Skeletal muscle cell (primary cell): ENCODE results near the gene SLC17A1.
"Not testable (repeated sequence)": the region's sequence is repeated elsewhere in the genome, so short reads cannot be mapped to it uniquely, and the experiment has no call there.

Experiments used
- DNase-seq: peaks from one replicate; pipeline ENCODE4 v3.0.0-alpha.2; 2010; ENCODE audit warnings: low read depth
- H3K4me3 ChIP-seq: 2 replicates; pipeline ENCODE4 v1.5.1; 2011; ENCODE audit warnings: low read depth, mild to moderate bottlenecking, control low read depth, low read length, moderate library complexity

Gene SLC17A1

GRCh38 chr6:25768566-25768965 is 63.3 kb downstream of the SLC17A1 start:
- no peak overlapping the region for H3K4me3 ChIP-seq
- no peak for DNase-seq

GRCh38 chr6:25764611-25765010 is 67.2 kb downstream of the SLC17A1 start:
- DNase-seq = no peak
- H3K4me3 ChIP-seq = no peak overlapping the region

GRCh38 chr6:25757936-25758642 is 73.8 kb downstream of the SLC17A1 start:
- no peak for DNase-seq
- H3K4me3 ChIP-seq = no peak overlapping the region

- no peak for DNase-seq
- no peak overlapping the region for H3K4me3 ChIP-seq
These were observed 75.2 kb downstream of the SLC17A1 start for GRCh38 chr6:25756382-25757363.

- no peak overlapping the region for H3K4me3 ChIP-seq
- DNase-seq = no peak
These were observed 76.4 kb downstream of the SLC17A1 start for GRCh38 chr6:25755483-25755882.

GRCh38 chr6:25754535-25754934 is 77.3 kb downstream of the SLC17A1 start, which contains the start of gene SLC17A4:
Gene SLC17A4 (plus strand): TSS chr6:25754742. CDS start chr6:25761963, 7,221 bp downstream.
- no peak within 1 kb of the TSS for H3K4me3 ChIP-seq
- DNase-seq = no peak

- DNase-seq = no peak
- H3K4me3 ChIP-seq = no peak overlapping the region
These were observed 78.8 kb downstream of the SLC17A1 start for GRCh38 chr6:25753079-25753478.

GRCh38 chr6:25750906-25751305 is 80.9 kb downstream of the SLC17A1 start:
- H3K4me3 ChIP-seq = no peak overlapping the region
- DNase-seq = no peak

GRCh38 chr6:25749837-25750236 is 82.0 kb downstream of the SLC17A1 start:
- DNase-seq = no peak
- no peak overlapping the region for H3K4me3 ChIP-seq

- not testable (repeated sequence) for H3K4me3 ChIP-seq, DNase-seq
These were observed 83.0 kb downstream of the SLC17A1 start for GRCh38 chr6:25748601-25749517.

- no peak overlapping the region for H3K4me3 ChIP-seq
These were observed 83.8 kb downstream of the SLC17A1 start for GRCh38 chr6:25748049-25748448.

GRCh38 chr6:25747477-25747876 is 84.4 kb downstream of the SLC17A1 start:
- no peak for DNase-seq
- no peak overlapping the region for H3K4me3 ChIP-seq

More at GRCh38 chr6:25748049-25748448, 83.8 kb downstream of the SLC17A1 start:
- DNase-seq = no peak

- DNase-seq = no peak
- no peak overlapping the region for H3K4me3 ChIP-seq
These were observed 84.9 kb downstream of the SLC17A1 start for GRCh38 chr6:25746968-25747367.

GRCh38 chr6:25745836-25746235 is 86.0 kb downstream of the SLC17A1 start:
- no peak for DNase-seq
- no peak overlapping the region for H3K4me3 ChIP-seq

GRCh38 chr6:25743868-25744267 is 88.0 kb downstream of the SLC17A1 start:
- no peak overlapping the region for H3K4me3 ChIP-seq
- no peak for DNase-seq

- H3K4me3 ChIP-seq = no peak overlapping the region
These were observed 96.6 kb downstream of the SLC17A1 start for GRCh38 chr6:25735261-25735660.

More at GRCh38 chr6:25735261-25735660, 96.6 kb downstream of the SLC17A1 start:
- DNase-seq = no peak
